Thoracic aorta (tissue), 2 donors: ENCODE data around the gene LYSMD1. TPM values are rescaled to one million over a fixed set of nuclear protein-coding genes. Genes with fewer than 3 reads are reported as not detected.

Experiments
- ATAC-seq: fragments of 150-250 bp; one replicate; pipeline ENCODE4 v1.8.0; 2017; ENCODE audit warnings: low read depth; ENCODE audit not compliant: insufficient number of reproducible peaks, low FRiP score
- DNase-seq: peaks from one replicate; pipeline ENCODE4 v3.0.0-alpha.2; 2020; ENCODE audit warnings: low spot score
- H3K27ac ChIP-seq, 2 donors: fragments of 200-600 bp; sonication (generic); 1 replicate in 1 of 2; 2 replicates in 1 of 2; pipeline ENCODE4 v1.5.1; 2016; ENCODE audit warnings: mild to moderate bottlenecking in 2 of 2, moderate library complexity in 2 of 2
- H3K27me3 ChIP-seq: fragments of 200-600 bp; sonication (generic); replicated peaks from 2 replicates; pipeline ENCODE4 v1.6.0; 2016; ENCODE audit warnings: mild to moderate bottlenecking; ENCODE audit not compliant: insufficient read depth
- H3K36me3 ChIP-seq: fragments of 200-600 bp; sonication (generic); one replicate; pipeline ENCODE4 v1.5.1; 2016
- H3K4me1 ChIP-seq, 2 donors: fragments of 200-600 bp; sonication (generic); 1 replicate in 1 of 2; 2 replicates in 1 of 2; pipeline versions ENCODE4 v1.5.1 to v1.6.0; 2016; ENCODE audit warnings: low read depth in 2 of 2, mild to moderate bottlenecking in 1 of 2; ENCODE audit not compliant: control insufficient read depth in 1 of 2
- H3K4me3 ChIP-seq: fragments of 200-600 bp; sonication (generic); 2 replicates; pipeline ENCODE4 v1.5.1; 2016; ENCODE audit warnings: mild to moderate bottlenecking
- H3K9me3 ChIP-seq: fragments of 200-600 bp; sonication (generic); 2 replicates; pipeline ENCODE4 v1.5.1; 2016
- CTCF ChIP-seq: fragments of 200-600 bp; sonication (generic); IDR thresholded peaks from one replicate; pipeline ENCODE4 v1.5.1; 2019; ENCODE audit warnings: antibody characterized with exemption
- total RNA-seq, 2 donors: library from RNA; depleted of rRNA; stranded (reverse); fragments of >200 nt; gene quantifications; one replicate each; pipeline versions ENCODE4 v1.1.0 to v1.2.3, GENCODE V29; 2016

LYSMD1 gene
- total RNA-seq, 2 donors from 2014 or later = 5.6 to 8.7 TPM

- ATAC-seq (no peak), DNase-seq (no peak)
- peak overlapping the region; percentile 70 for H3K4me3 ChIP-seq
- H3K36me3 ChIP-seq = peaks cover 5% of the 10 kb centered on the region
- no peak overlapping the region for H3K27ac ChIP-seq
- TF ChIP-seq CTCF = no peak
- H3K27me3 ChIP-seq = no peaks in the 10 kb centered on the region
- no peaks in the 10 kb centered on the region for H3K9me3 ChIP-seq
- no peaks in the 10 kb centered on the region for H3K4me1 ChIP-seq
These were observed 33.2 kb downstream of the LYSMD1 start for GRCh38 chr1:151132335-151133017.

GRCh38 chr1:151131701-151132334 lies 33.9 kb downstream of the LYSMD1 start:
- no peak for ATAC-seq
- Histone ChIP-seq H3K9me3 (no peaks in the 10 kb centered on the region), H3K4me1 (no peaks in the 10 kb centered on the region), H3K27ac (no peak overlapping the region), H3K36me3 (peaks cover 5% of the 10 kb centered on the region), H3K27me3 (no peaks in the 10 kb centered on the region), H3K4me3 (peak overlapping the region; percentile 70)
- no peak for TF ChIP-seq CTCF
- DNase-seq = no peak

- TF ChIP-seq CTCF = no peak
- H3K27ac ChIP-seq = no peak overlapping the region
- DNase-seq = peak; percentile 29
- no peaks in the 10 kb centered on the region for H3K27me3 ChIP-seq
- no peaks in the 10 kb centered on the region for H3K4me1 ChIP-seq
- no peak for ATAC-seq
- peak overlapping the region; percentile 70 for H3K4me3 ChIP-seq
- H3K9me3 ChIP-seq = no peaks in the 10 kb centered on the region
- no peaks in the 10 kb centered on the region for H3K36me3 ChIP-seq
These were observed 34.6 kb downstream of the LYSMD1 start for GRCh38 chr1:151130987-151131586.

- no peak for DNase-seq
These were observed 36.9 kb downstream of the LYSMD1 start for GRCh38 chr1:151128800-151129199.

More at GRCh38 chr1:151128800-151129199, 36.9 kb downstream of the LYSMD1 start:
- H3K27ac ChIP-seq = no peak overlapping the region
- no peaks in the 10 kb centered on the region for H3K4me1 ChIP-seq
- no peaks in the 10 kb centered on the region for H3K36me3 ChIP-seq
- H3K9me3 ChIP-seq = no peaks in the 10 kb centered on the region
- H3K27me3 ChIP-seq = no peaks in the 10 kb centered on the region
- H3K4me3 ChIP-seq = no peak overlapping the region
- ATAC-seq = no peak
- no peak for TF ChIP-seq CTCF
